Upper lobe of right lung (tissue), 1 donor: ENCODE measurements around the gene PDE4B. TPM values are rescaled to one million over a fixed set of nuclear protein-coding genes. Genes with fewer than 3 reads are reported as not detected.
A peak's percentile ranks its signal among the peaks of the same experiment; 100 is the strongest.

ENCODE experiments used
- ATAC-seq: fragments of 200-7000 bp; cut with Tn5 transposase; one replicate; pipeline ENCODE4 v1.9.1; 2020; ENCODE audit warnings: mild to moderate bottlenecking, moderate library complexity
- DNase-seq: peaks from one replicate; pipeline ENCODE4 v3.0.0-alpha.2; 2020
- H3K27ac ChIP-seq: fragments of 200-600 bp; one replicate; pipeline ENCODE4 v1.8.0; 2022
- H3K27me3 ChIP-seq: fragments of 200-600 bp; one replicate; pipeline ENCODE4 v1.8.0; 2022; ENCODE audit warnings: mild to moderate bottlenecking
- H3K36me3 ChIP-seq: fragments of 200-600 bp; one replicate; pipeline ENCODE4 v1.8.0; 2022
- H3K4me1 ChIP-seq: fragments of 200-600 bp; one replicate; pipeline ENCODE4 v1.8.0; 2022
- H3K4me3 ChIP-seq: fragments of 200-600 bp; one replicate; pipeline ENCODE4 v1.8.0; 2022; ENCODE audit warnings: mild to moderate bottlenecking
- H3K9me3 ChIP-seq: fragments of 200-600 bp; one replicate; pipeline ENCODE4 v1.8.0; 2022
- CTCF ChIP-seq: fragments of 200-600 bp; IDR thresholded peaks from one replicate; pipeline ENCODE4 v1.8.0; 2022; ENCODE audit warnings: antibody characterized with exemption
- intact Hi-C: fragments of 100-400 bp; cut with DNase I; formaldehyde crosslinking; loops from one replicate; pipeline ENCODE4 v1.11.0; 2022
- total RNA-seq: library from RNA; stranded (reverse); fragmentation: NEBNext Ultra II Directional; extraction: Animal tissue kit (Norgen Biotek cat#: 25700); gene quantifications from one replicate; pipeline ENCODE4 v1.2.1, GENCODE V29; 2021
- donor health status: DM: no; HTN: yes; CAD: no; lungs with severe emphysema.

Gene PDE4B
- total RNA-seq, 1 donor from 2014 or later = 14.3 TPM

- Histone ChIP-seq H3K4me1 (peaks cover 50% of the 10 kb centered on the region), H3K9me3 (no peaks in the 10 kb centered on the region), H3K27ac (no peak overlapping the region), H3K27me3 (no peaks in the 10 kb centered on the region), H3K36me3 (peaks cover 13% of the 10 kb centered on the region), H3K4me3 (no peak overlapping the region)
- DNase-seq (no peak), ATAC-seq (no peak)
- intact Hi-C loops = no loop called here
- TF ChIP-seq CTCF = no peak
Measured at GRCh38 chr1:66355756-66356155, 563.1 kb downstream of the PDE4B start.

- DNase-seq = no peak
- TF ChIP-seq CTCF = no peak
- no peaks in the 10 kb centered on the region for H3K27me3 ChIP-seq
- intact Hi-C loops = no loop called here
- peaks cover 42% of the 10 kb centered on the region for H3K4me1 ChIP-seq
- H3K27ac ChIP-seq = no peak overlapping the region
- no peak for ATAC-seq
- peaks cover 13% of the 10 kb centered on the region for H3K36me3 ChIP-seq
- no peaks in the 10 kb centered on the region for H3K9me3 ChIP-seq
- no peak overlapping the region for H3K4me3 ChIP-seq
Measured at GRCh38 chr1:66356605-66357004, 563.9 kb downstream of the PDE4B start.

GRCh38 chr1:66357021-66357420 lies 564.3 kb downstream of the PDE4B start:
- Histone ChIP-seq H3K4me1 (peaks cover 38% of the 10 kb centered on the region), H3K4me3 (no peak overlapping the region)

GRCh38 chr1:66357478-66358197 lies 564.9 kb downstream of the PDE4B start:
- no peak for TF ChIP-seq CTCF
- DNase-seq (no peak), ATAC-seq (no peak)
- H3K27me3 ChIP-seq = no peaks in the 10 kb centered on the region
- H3K4me1 ChIP-seq = peaks cover 32% of the 10 kb centered on the region
- no peak overlapping the region for H3K27ac ChIP-seq
- no peak overlapping the region for H3K4me3 ChIP-seq
- no peaks in the 10 kb centered on the region for H3K9me3 ChIP-seq
- peaks cover 19% of the 10 kb centered on the region for H3K36me3 ChIP-seq
- intact Hi-C loops = no loop called here

More at GRCh38 chr1:66357021-66357420, 564.3 kb downstream of the PDE4B start:
- Histone ChIP-seq H3K27ac (no peak overlapping the region), H3K9me3 (no peaks in the 10 kb centered on the region), H3K27me3 (no peaks in the 10 kb centered on the region), H3K36me3 (peaks cover 13% of the 10 kb centered on the region)
- DNase-seq (no peak), ATAC-seq (no peak)
- no peak for TF ChIP-seq CTCF
- intact Hi-C loops = no loop called here

GRCh38 chr1:66359269-66359668 lies 566.6 kb downstream of the PDE4B start:
- peak; percentile 24 for ATAC-seq
- Histone ChIP-seq H3K36me3 (peaks cover 34% of the 10 kb centered on the region), H3K27ac (no peak overlapping the region)

More at GRCh38 chr1:66359269-66359668, 566.6 kb downstream of the PDE4B start:
- DNase-seq = no peak
- intact Hi-C loops = no loop called here
- Histone ChIP-seq H3K27me3 (no peaks in the 10 kb centered on the region), H3K4me3 (no peak overlapping the region), H3K9me3 (no peaks in the 10 kb centered on the region), H3K4me1 (peaks cover 24% of the 10 kb centered on the region)
- TF ChIP-seq CTCF = no peak
